HepG2 (cell line): ENCODE results near the gene COG5.

Experiments used
- AKAP8 ChIP-seq: sonication (generic); formaldehyde crosslinking; IDR thresholded peaks from 2 replicates; pipeline ENCODE4 v1.5.1; 2020; ENCODE audit warnings: mild to moderate bottlenecking, missing genetic modification reagents
- ARID4A ChIP-seq: sonication (generic); formaldehyde crosslinking; IDR thresholded peaks from 2 replicates; pipeline ENCODE4 v1.5.0; 2020; ENCODE audit warnings: mild to moderate bottlenecking, missing genetic modification reagents, borderline replicate concordance
- FOXP4 ChIP-seq: sonication (generic); formaldehyde crosslinking; IDR thresholded peaks from 2 replicates; pipeline ENCODE4 v1.4.0; 2020; ENCODE audit warnings: missing genetic modification reagents
- NFKB2 ChIP-seq: sonication (generic); formaldehyde crosslinking; IDR thresholded peaks from 2 replicates; pipeline ENCODE4 v1.4.0; 2020; ENCODE audit warnings: missing genetic modification reagents, borderline replicate concordance
- SMC3 ChIP-seq: IDR thresholded peaks from 2 replicates; pipeline ENCODE4 v1.6.1; 2011; ENCODE audit warnings: low read length, improper control_type of control experiment
- SOX6 ChIP-seq, 2 experiments: fragments of 450-650 bp in 1 of 2; sonication (generic) in 1 of 2; formaldehyde crosslinking in 1 of 2; IDR thresholded peaks; 2 replicates each; pipeline versions ENCODE4 v1.4.0 to v1.6.1; 2017 to 2020; ENCODE audit warnings: antibody characterized with exemption in 1 of 2, mild to moderate bottlenecking in 1 of 2, missing genetic modification reagents in 1 of 2
- THAP7 ChIP-seq: sonication (generic); formaldehyde crosslinking; IDR thresholded peaks from 2 replicates; pipeline ENCODE4 v1.8.1; 2023; ENCODE audit warnings: mild to moderate bottlenecking, missing genetic modification reagents
- ZBTB10 ChIP-seq: sonication (generic); formaldehyde crosslinking; IDR thresholded peaks from 2 replicates; pipeline ENCODE4 v1.4.0; 2020; ENCODE audit warnings: missing genetic modification reagents, borderline replicate concordance
- ZBTB39 ChIP-seq: sonication (generic); formaldehyde crosslinking; IDR thresholded peaks from 2 replicates; pipeline ENCODE4 v1.5.0; 2020; ENCODE audit warnings: missing genetic modification reagents
- ZKSCAN8 ChIP-seq: IDR thresholded peaks from 2 replicates; pipeline ENCODE4 v1.6.1; 2016; ENCODE audit warnings: borderline replicate concordance, missing genetic modification reagents, missing compliant biosample characterization
- ZNF224 ChIP-seq: sonication (generic); formaldehyde crosslinking; IDR thresholded peaks from 2 replicates; pipeline ENCODE4 v1.5.0; 2020; ENCODE audit warnings: mild to moderate bottlenecking, missing genetic modification reagents
- ZNF318 ChIP-seq: sonication (generic); formaldehyde crosslinking; IDR thresholded peaks from 2 replicates; pipeline ENCODE4 v1.4.0; 2020; ENCODE audit warnings: mild to moderate bottlenecking, missing genetic modification reagents

GRCh38 chr7:107167483-107168232 lies 396.1 kb downstream of the COG5 start:
- TF ChIP-seq ZNF224 (no peak), SOX6 (IDR thresholded peaks at IDR 0.05) (no peak), SOX6 (CRISPR knock-in tag; IDR thresholded peaks at IDR 0.05) (no peak), ZNF318 (CRISPR knock-in tag) (no peak), SMC3 (peak; percentile 8; the same call in 1 of the 2 replicates), FOXP4 (no peak), ZBTB39 (CRISPR knock-in tag) (no peak), THAP7 (no peak), NFKB2 (CRISPR knock-in tag) (no peak), ZBTB10 (CRISPR knock-in tag) (peak; percentile 14; the same call in 1 of the 2 replicates), AKAP8 (CRISPR knock-in tag) (no peak), ZKSCAN8 (CRISPR knock-in tag) (0 out of 2 replicates have a peak, but pooled peaks have one; percentile 13), ARID4A (CRISPR knock-in tag) (no peak)
